Esophagus muscularis mucosa (tissue), 3 donors: ENCODE results near the gene TBC1D32.

ENCODE experiments used
- POLR2A ChIP-seq: fragments of 450-650 bp; IDR thresholded peaks from one replicate; pipeline ENCODE4 v1.6.1; 2017; ENCODE audit warnings: antibody characterized with exemption, moderate library complexity, mild to moderate bottlenecking, low read depth
- POLR2AphosphoS5 ChIP-seq, 2 donors: sonication (generic); formaldehyde crosslinking; IDR thresholded peaks; one replicate each; pipeline ENCODE4 v1.6.1; 2017; ENCODE audit warnings: antibody characterized with exemption in 2 of 2
- TF ChIP-seq, protein P1 (sequence below), 3 experiments: fragments of 200-600 bp in 2 of 3; fragments of 450-650 bp in 1 of 3; sonication (generic) in 2 of 3; IDR thresholded peaks; one replicate each; pipeline ENCODE4 v1.5.1; 2017 to 2019; ENCODE audit warnings: antibody characterized with exemption in 3 of 3, mild to moderate bottlenecking in 2 of 3, moderate library complexity in 1 of 3

- TF ChIP-seq POLR2A, result no peak
- TF ChIP-seq POLR2AphosphoS5 (IDR thresholded peaks at IDR 0.05), result no peak
- TF ChIP-seq, protein P1, sequence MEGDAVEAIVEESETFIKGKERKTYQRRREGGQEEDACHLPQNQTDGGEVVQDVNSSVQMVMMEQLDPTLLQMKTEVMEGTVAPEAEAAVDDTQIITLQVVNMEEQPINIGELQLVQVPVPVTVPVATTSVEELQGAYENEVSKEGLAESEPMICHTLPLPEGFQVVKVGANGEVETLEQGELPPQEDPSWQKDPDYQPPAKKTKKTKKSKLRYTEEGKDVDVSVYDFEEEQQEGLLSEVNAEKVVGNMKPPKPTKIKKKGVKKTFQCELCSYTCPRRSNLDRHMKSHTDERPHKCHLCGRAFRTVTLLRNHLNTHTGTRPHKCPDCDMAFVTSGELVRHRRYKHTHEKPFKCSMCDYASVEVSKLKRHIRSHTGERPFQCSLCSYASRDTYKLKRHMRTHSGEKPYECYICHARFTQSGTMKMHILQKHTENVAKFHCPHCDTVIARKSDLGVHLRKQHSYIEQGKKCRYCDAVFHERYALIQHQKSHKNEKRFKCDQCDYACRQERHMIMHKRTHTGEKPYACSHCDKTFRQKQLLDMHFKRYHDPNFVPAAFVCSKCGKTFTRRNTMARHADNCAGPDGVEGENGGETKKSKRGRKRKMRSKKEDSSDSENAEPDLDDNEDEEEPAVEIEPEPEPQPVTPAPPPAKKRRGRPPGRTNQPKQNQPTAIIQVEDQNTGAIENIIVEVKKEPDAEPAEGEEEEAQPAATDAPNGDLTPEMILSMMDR (IDR thresholded peaks at IDR 0.05), result no peak
Observed at GRCh38 chr6:121223930-121224329, 110.3 kb downstream of the TBC1D32 start.
